Sciatic nerve (tissue), 2 donors: Measurements from ENCODE around the gene NEURL1B. TPM values are rescaled to one million over a fixed set of nuclear protein-coding genes. Genes with fewer than 3 reads are reported as not detected.

ENCODE experiments used
- ATAC-seq: fragments of 200-7000 bp; cut with Tn5 transposase; one replicate; pipeline ENCODE4 v1.9.1; 2020; ENCODE audit warnings: mild to moderate bottlenecking, moderate library complexity
- DNase-seq: peaks from one replicate; pipeline ENCODE4 v3.0.0-alpha.2; 2020; ENCODE audit warnings: low spot score
- intact Hi-C: fragments of 100-400 bp; cut with DNase I; formaldehyde crosslinking; loops from one replicate; pipeline ENCODE4 v1.14.2; 2022
- total RNA-seq: library from RNA; stranded (reverse); fragmentation: NEBNext Ultra II Directional; extraction: Animal tissue kit (Norgen Biotek cat#: 25700); gene quantifications from one replicate; pipeline ENCODE4 v1.2.1, GENCODE V29; 2021
- donor health status: DM: no; HTN: no; CAD: no.
- donor health status: DM: no; HTN: no; CAD: no.

NEURL1B gene
- total RNA-seq, 1 donor from 2014 or later, result 53.7 TPM

GRCh38 chr5:172606156-172606785 is 34.8 kb upstream of the NEURL1B start:
- intact Hi-C loops, result no loop called here
- no peak for DNase-seq
- no peak for ATAC-seq

- DNase-seq (no peak), ATAC-seq (peak; percentile 31)
- intact Hi-C loops, result no loop called here
Observed at GRCh38 chr5:172607213-172607793, 33.8 kb upstream of the NEURL1B start.

DNA sequence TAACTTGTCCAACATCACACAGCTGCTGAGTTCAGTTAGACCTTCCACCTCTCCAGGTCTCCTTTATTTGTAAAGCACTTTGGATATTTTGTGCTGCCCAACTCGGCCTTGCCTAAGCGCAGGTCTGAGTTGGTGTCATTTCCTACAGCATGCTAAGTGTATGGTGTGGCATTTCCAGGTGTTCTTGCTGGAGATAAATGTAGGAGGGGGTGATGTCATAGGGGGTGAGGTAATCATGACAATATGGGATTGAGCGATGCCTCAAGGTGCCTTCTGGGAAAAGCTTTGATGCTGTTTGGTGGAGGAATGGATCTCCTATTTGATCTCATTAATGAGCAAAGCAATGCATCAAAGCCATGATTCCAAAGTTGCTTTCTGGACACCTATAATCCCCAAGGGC is 32.3 kb upstream of the NEURL1B start:
- no peak for DNase-seq
- ATAC-seq, result no peak
- intact Hi-C loops, result no loop called here

DNA sequence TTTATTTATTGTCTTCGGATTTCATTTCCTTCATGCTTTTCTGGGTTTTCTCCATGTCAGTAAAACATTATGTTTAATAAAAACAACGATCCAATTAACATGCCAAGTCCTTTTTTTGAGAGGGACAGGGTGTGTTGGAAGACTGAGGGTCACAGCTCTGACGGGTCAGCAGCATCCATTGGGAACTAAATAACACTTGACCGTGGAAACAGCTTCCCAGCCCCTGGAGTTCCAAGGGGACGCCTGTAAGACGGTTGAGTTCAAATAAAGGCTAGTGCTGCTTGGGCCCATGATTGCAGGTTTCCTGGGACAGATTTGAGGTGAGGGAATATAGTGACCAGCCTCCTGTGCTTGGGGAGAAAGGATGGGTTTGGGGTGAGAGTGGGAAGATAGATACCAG is 30.4 kb upstream of the NEURL1B start:
- ATAC-seq (no peak), DNase-seq (no peak)
- intact Hi-C loops, result no loop called here

- ATAC-seq (peak; percentile 43), DNase-seq (peak; percentile 54)
- intact Hi-C loops, result no loop called here
Observed at GRCh38 chr5:172611913-172612312, 29.1 kb upstream of the NEURL1B start.

DNA sequence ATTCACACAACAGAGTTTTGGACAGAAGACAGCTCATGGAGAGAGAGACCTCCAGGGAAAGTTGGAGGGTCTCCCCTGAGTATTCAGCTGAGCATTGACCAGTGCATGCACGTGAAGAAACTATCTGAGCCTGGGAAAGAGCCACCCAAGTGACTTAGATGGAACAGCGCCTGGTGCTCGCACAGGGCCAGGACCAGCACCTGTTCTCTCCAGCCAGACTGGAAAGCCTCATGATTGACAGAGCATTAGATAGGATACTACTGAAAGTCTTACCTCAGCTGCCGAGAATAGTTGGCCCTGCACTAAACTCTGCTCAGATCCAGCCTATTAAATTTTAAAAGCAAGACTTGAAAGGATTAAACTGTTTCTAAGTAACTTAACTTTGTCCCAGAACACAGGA is 28.3 kb upstream of the NEURL1B start:
- intact Hi-C loops, result no loop called here
- DNase-seq (peak; percentile 19), ATAC-seq (no peak)

DNA sequence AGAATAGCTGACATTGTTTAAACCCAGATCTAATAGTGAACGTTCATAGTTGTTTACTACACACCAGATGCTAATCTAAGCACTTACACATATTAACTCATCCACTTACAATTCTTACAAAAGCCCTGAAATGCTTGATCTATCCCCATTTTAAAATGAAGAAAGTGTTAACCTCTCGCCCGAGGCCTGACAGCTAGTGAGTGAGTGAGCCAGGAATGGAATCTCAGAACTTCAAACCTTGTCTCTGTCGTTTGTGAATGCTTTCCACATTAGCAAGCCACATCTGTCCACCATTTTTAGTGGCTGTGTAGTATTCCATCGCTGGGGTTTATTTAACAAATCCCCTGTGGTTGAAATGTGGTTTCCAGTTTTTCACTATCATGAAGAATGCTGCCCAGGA is 24.9 kb upstream of the NEURL1B start:
- intact Hi-C loops, result no loop called here
- no peak for DNase-seq
- no peak for ATAC-seq

- intact Hi-C loops, result no loop called here
- DNase-seq, result peak; percentile 58
- ATAC-seq, result peak; percentile 75
Observed at GRCh38 chr5:172616730-172617129, 24.3 kb upstream of the NEURL1B start.

GRCh38 chr5:172617817-172618216 is 23.2 kb upstream of the NEURL1B start:
- intact Hi-C loops, result no loop called here
- ATAC-seq (no peak), DNase-seq (peak; percentile 48)

DNA sequence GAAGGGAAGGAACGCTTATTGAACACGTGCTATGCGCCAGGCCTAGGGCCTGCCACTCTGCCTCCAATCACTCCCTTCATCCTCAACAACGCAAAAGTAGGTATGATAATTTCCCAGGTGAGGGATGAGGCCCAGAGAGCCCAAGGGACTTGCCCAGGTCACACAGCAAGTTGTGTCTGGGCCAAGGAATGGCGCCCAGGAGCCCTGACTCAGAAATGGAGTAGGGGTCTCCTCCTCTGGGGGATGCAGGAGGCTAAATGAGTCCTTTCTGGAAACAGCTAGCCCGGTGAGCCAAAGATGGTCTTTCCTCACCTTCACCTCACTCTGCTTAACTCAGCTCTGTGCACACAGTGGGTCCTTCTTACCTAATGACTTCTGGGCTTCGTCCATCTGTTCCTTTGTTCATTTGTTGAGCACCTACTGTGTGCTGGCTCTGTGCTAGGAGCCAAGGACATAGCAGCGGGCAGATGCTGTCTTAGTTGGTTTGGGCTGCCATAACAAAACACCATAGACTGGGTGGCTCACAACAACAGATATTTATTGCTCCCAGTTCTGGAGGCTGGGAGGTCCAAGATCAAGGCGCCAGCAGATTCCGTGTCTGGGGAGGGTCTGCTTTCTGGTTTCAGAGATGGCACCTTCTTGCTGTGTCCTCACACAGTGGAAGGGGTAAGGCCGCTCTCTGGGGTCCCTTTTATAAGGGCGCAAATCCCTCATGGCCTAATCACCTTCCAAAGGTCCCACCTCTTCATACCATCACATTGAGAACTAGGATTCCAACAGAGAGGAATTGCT is 22.3 kb upstream of the NEURL1B start:
- intact Hi-C loops, result no loop called here
- DNase-seq, result peak; percentile 31

GRCh38 chr5:172620506-172620905 is 20.6 kb upstream of the NEURL1B start:
- ATAC-seq (no peak), DNase-seq (peak; percentile 42)
- intact Hi-C loops, result no loop called here

More for the DNA sequence above, 22.3 kb upstream of the NEURL1B start:
- no peak for ATAC-seq

GRCh38 chr5:172622091-172623046 is 18.7 kb upstream of the NEURL1B start:
- intact Hi-C loops, result no loop called here
- peak; percentile 50 for DNase-seq
- ATAC-seq, result no peak

DNA sequence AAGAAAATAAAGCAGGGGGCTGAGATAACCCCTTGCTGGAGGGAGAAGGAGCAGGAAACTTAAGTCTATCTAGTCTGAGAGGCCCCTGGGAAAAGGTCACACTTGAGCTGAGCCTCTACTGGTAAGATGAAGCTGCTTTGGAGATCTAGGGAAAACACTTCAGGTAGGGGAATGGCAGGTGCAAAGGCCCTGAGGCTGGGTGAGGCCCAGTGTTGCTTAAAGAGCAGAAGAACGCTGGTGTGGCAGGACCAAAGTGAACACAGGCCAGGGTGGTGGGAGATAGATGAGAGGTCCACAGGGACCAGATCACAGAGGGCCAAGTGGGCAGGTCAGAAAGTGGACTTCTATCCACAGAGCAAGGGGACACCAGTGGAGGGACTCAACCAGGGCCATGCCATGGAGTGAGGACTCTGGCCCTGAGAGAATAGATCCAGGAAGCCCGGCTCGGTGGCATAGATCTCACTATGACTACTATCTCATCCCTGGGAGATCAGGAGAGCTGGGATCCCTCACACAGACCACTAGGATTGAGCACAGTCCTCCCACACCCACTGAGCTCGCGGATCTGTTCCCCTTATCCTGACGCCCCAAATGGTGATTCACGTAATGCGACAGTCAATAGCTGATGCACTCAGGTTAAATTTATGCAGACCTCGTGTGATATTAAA is 17.6 kb upstream of the NEURL1B start:
- intact Hi-C loops, result no loop called here
- peak; percentile 36 for DNase-seq
- ATAC-seq, result no peak

DNA sequence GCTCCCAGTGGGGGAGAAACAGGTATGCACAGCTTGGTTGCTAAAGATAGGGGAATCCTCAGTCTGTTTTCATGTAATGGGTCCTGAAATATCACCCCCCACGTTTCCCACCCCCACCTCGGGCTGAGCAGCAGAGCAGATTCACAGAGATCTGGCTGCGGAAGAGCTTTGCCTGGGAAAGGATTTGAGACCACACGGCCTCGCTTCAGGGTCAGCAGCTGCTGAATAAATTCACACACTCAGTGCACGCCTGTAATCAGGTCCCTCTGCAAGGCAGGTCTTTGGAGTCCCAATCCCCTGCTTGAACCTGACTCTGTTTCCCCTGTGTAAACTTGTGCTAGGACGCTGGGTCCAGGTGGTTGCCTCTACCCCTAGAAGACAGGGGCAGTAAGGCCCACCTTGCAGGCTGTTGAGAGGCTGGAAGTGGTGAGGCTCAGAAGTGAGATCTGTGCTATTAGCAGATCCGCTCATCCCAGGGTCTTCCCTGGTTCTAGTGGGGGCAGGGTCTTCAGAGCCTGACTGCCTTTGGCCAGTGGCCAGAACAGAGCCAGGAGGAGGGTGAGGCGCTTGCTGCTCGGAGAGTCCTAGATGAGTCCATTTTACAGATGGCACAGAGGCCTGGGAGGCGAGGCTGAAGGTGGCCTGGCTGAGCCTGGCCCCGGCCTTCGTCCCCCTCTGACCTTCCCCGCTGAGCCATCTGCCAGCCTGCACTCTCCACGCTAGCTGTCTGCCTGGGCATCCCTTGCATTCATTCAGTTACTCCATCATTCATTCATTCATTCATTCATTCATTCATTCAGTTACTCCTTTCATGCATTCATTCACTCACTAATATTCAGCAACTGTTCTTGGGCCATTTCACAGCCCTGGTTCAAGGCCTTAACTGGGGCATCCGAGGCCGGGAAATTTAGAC is 16.7 kb upstream of the NEURL1B start:
- intact Hi-C loops, result no loop called here
- DNase-seq (peak; percentile 46), ATAC-seq (no peak)

GRCh38 chr5:172624996-172625964 is 15.8 kb upstream of the NEURL1B start:
- ATAC-seq (no peak), DNase-seq (peak; percentile 34)
- intact Hi-C loops, result no loop called here

GRCh38 chr5:172626031-172626581 is 15.0 kb upstream of the NEURL1B start:
- DNase-seq, result peak; percentile 32
- ATAC-seq, result no peak
- intact Hi-C loops, result no loop called here
